ENCODE data around the gene TMSB4X.
"Not testable (repeated sequence)": the region's sequence is repeated elsewhere in the genome, so short reads cannot be mapped to it uniquely, and the experiment has no call there.

Gene TMSB4X

GRCh38 chrX:12955882-12956703 is 18.8 kb upstream of the TMSB4X start:
- no peak for DNase-seq

- DNase-seq, result no peak
Measured at GRCh38 chrX:12956704-12957534, 18.0 kb upstream of the TMSB4X start.

- no peak for DNase-seq
Measured at GRCh38 chrX:12958059-12958458, 16.9 kb upstream of the TMSB4X start.

GRCh38 chrX:12958461-12958860 is 16.4 kb upstream of the TMSB4X start:
- DNase-seq, result no peak

- no peak for DNase-seq
Measured at GRCh38 chrX:12961196-12961718, 13.7 kb upstream of the TMSB4X start.

GRCh38 chrX:12962041-12962504 is 12.8 kb upstream of the TMSB4X start:
- DNase-seq, result no peak

- not testable (repeated sequence) for DNase-seq
Measured at GRCh38 chrX:12963210-12963850, 11.6 kb upstream of the TMSB4X start.

- DNase-seq, result no peak
Measured at GRCh38 chrX:12965131-12965940, 9.6 kb upstream of the TMSB4X start.

- DNase-seq, result no peak
Measured at GRCh38 chrX:12966151-12966550, 8.8 kb upstream of the TMSB4X start.

- no peak for DNase-seq
Measured at GRCh38 chrX:12967711-12968465, 7.0 kb upstream of the TMSB4X start.

GRCh38 chrX:12970691-12971202 is 4.2 kb upstream of the TMSB4X start:
- peak; percentile 50 for DNase-seq

GRCh38 chrX:12971282-12972003 is 3.5 kb upstream of the TMSB4X start:
- DNase-seq, result no peak

- no peak for DNase-seq
Measured at GRCh38 chrX:12972243-12972642, 2.7 kb upstream of the TMSB4X start.

- DNase-seq, result no peak
Measured at GRCh38 chrX:12972878-12973560, 1.9 kb upstream of the TMSB4X start.

GRCh38 chrX:12973561-12974304 is 1.2 kb upstream of the TMSB4X start:
- DNase-seq, result no peak

- peak; percentile 39 for DNase-seq
Measured at GRCh38 chrX:12974305-12974795, 560 bp upstream of the TMSB4X start.

GRCh38 chrX:12975670-12975965 is 708 bp downstream of the TMSB4X start:
- peak; percentile 18 for DNase-seq

- DNase-seq, result peak; percentile 36
Measured at GRCh38 chrX:12975991-12976558, 1.2 kb downstream of the TMSB4X start.
